Keratinocyte (primary cell): ENCODE data around the gene NME7. TPM values are rescaled to one million over a fixed set of nuclear protein-coding genes. Genes with fewer than 3 reads are reported as not detected.

Source experiments
- DNase-seq: peaks from one replicate; pipeline ENCODE4 v3.0.0-alpha.2; 2011; ENCODE audit warnings: low read depth, missing footprints, low spot score
- FAIRE-seq: peaks from 2 replicates; lab custom pipeline; 2011; peaks lifted over from hg19 to GRCh38; lab: Jason Lieb, UNC
- H2AFZ ChIP-seq: 2 replicates; pipeline ENCODE4 v1.6.0; 2012; ENCODE audit warnings: low read length, control low read depth, inconsistent platforms; ENCODE audit not compliant: control insufficient read depth
- H3K27ac ChIP-seq: 2 replicates; pipeline ENCODE4 v1.5.1; 2011; ENCODE audit warnings: low read length; ENCODE audit not compliant: control insufficient read depth, insufficient read depth
- H3K27me3 ChIP-seq: 3 replicates; pipeline ENCODE4 v1.6.0; 2011; ENCODE audit warnings: low read length; ENCODE audit not compliant: control insufficient read depth, insufficient read depth; ENCODE audit errors: extremely low read depth
- H3K36me3 ChIP-seq, 2 experiments: 2 replicates in 1 of 2; 3 replicates in 1 of 2; pipeline ENCODE4 v1.5.1; 2011; ENCODE audit warnings: low read length in 2 of 2, mild to moderate bottlenecking in 1 of 2; ENCODE audit not compliant: control insufficient read depth in 2 of 2, insufficient read depth in 2 of 2; ENCODE audit errors: extremely low read depth in 1 of 2
- H3K4me1 ChIP-seq: 3 replicates; pipeline ENCODE4 v1.5.1; 2011; ENCODE audit warnings: low read length; ENCODE audit not compliant: control insufficient read depth, insufficient read depth; ENCODE audit errors: extremely low read depth
- H3K4me2 ChIP-seq: 3 replicates; pipeline ENCODE4 v1.6.0; 2011; ENCODE audit warnings: low read depth, low read length; ENCODE audit not compliant: control insufficient read depth, insufficient read depth; ENCODE audit errors: extremely low read depth
- H3K4me3 ChIP-seq, 3 experiments: fragments of 200-600 bp in 1 of 3; sonication (generic) in 1 of 3; 2 replicates in 2 of 3; 3 replicates in 1 of 3; pipeline ENCODE4 v1.5.1; 2011 to 2016; ENCODE audit warnings: low read length in 3 of 3, mild to moderate bottlenecking in 3 of 3, control low read depth in 2 of 3, inconsistent platforms in 1 of 3, low read depth in 1 of 3, mixed read lengths in 1 of 3, mixed run types in 1 of 3, moderate library complexity in 1 of 3; ENCODE audit not compliant: control insufficient read depth in 2 of 3, insufficient read depth in 2 of 3; ENCODE audit errors: extremely low read depth in 1 of 3
- H3K79me2 ChIP-seq: 2 replicates; pipeline ENCODE4 v1.6.0; 2012; ENCODE audit warnings: low read length; ENCODE audit not compliant: control insufficient read depth, insufficient read depth
- H3K9ac ChIP-seq: 3 replicates; pipeline ENCODE4 v1.6.0; 2011; ENCODE audit warnings: low read length; ENCODE audit not compliant: control insufficient read depth, insufficient read depth; ENCODE audit errors: extremely low read depth
- H3K9me1 ChIP-seq: 3 replicates; pipeline ENCODE4 v1.6.0; 2011; ENCODE audit warnings: low read length; ENCODE audit not compliant: control insufficient read depth, insufficient read depth; ENCODE audit errors: extremely low read depth
- H3K9me3 ChIP-seq: 2 replicates; pipeline ENCODE4 v1.5.1; 2012; ENCODE audit warnings: low read depth, low read length; ENCODE audit not compliant: control insufficient read depth
- H4K20me1 ChIP-seq: 3 replicates; pipeline ENCODE4 v1.6.0; 2011; ENCODE audit warnings: low read length; ENCODE audit not compliant: control insufficient read depth, insufficient read depth; ENCODE audit errors: extremely low read depth
- EZH2 ChIP-seq: IDR thresholded peaks from one replicate; pipeline ENCODE4 v1.6.1; 2012; ENCODE audit warnings: inconsistent platforms, mild to moderate bottlenecking, low read length, moderate library complexity
- dilution Hi-C: fragments of 300-500 bp; cut with MboI; formaldehyde crosslinking; loops from one replicate; pipeline ENCODE4 v1.7.0; 2020; ENCODE audit warnings: low sequenced_read_pairs; ENCODE audit not compliant: extremely low pct_ligation_motif_present
- polyA plus RNA-seq, 5 experiments: library from polyadenylated mRNA; depleted of rRNA in 3 of 5; stranded (reverse) in 3 of 5; stranded (forward) in 1 of 5; unstranded in 1 of 5; fragments of >200 nt; gene quantifications; 1 replicate in 1 of 5; 2 replicates in 3 of 5; 3 replicates in 1 of 5; pipeline versions ENCODE4 v1.2.1 to v1.2.3, GENCODE V29; 2011 to 2012; ENCODE audit warnings: missing spikeins in 2 of 5, low read depth in 1 of 5, low replicate concordance in 1 of 5
- TF ChIP-seq, protein P1 (sequence below), 3 experiments: IDR thresholded peaks in 1 of 3; conservative IDR thresholded peaks in 1 of 3; optimal IDR thresholded peaks in 1 of 3; 2 replicates in 2 of 3; 3 replicates in 1 of 3; pipeline versions ENCODE3 to v1.5.1; 2011; ENCODE audit warnings: low read length in 3 of 3, mild to moderate bottlenecking in 3 of 3, moderate library complexity in 2 of 3, control low read depth in 1 of 3, inconsistent platforms in 1 of 3; ENCODE audit not compliant: insufficient read depth in 2 of 3; ENCODE audit errors: extremely low read depth in 1 of 3

The NME7 gene
- polyA plus RNA-seq, 1 donor (not counting 4 experiments of a cell fraction or from before 2014, with no cell fraction given) = 52.9 TPM

DNA sequence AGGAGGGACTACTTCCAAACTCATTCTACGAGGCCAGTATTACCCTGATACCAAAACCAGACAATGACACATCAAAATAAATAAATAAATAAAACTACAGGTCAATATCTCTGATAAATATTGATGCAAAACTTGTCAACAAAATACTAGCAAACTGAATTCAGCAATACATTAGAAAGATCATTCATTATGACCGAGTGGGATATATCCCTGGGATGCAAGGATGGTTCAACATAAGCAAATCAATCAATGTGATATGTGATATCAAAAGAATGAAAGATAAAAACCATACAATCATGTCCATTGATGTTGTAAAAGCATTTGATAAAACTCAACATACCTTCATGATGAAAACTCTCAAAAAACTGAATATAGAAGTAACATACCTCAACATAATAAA, 36.7 kb downstream of the NME7 start:
- Histone ChIP-seq H4K20me1 (no peaks in the 10 kb centered on the region), H3K9ac (no peak overlapping the region), H3K9me3 (no peaks in the 10 kb centered on the region), H3K27ac (no peak overlapping the region), H2AFZ (no peak overlapping the region), H3K27me3 (no peaks in the 10 kb centered on the region), H3K4me3 (no peak overlapping the region), H3K79me2 (peaks cover 23% of the 10 kb centered on the region), H3K9me1 (no peaks in the 10 kb centered on the region), H3K4me1 (peaks cover 11% of the 10 kb centered on the region), H3K36me3 (peaks cover 0 to 1% of the 10 kb centered on the region in 2 experiments), H3K4me2 (no peak overlapping the region)
- dilution Hi-C loops = no loop called here
- DNase-seq = no peak
- no peak for TF ChIP-seq EZH2
- TF ChIP-seq, protein P1, sequence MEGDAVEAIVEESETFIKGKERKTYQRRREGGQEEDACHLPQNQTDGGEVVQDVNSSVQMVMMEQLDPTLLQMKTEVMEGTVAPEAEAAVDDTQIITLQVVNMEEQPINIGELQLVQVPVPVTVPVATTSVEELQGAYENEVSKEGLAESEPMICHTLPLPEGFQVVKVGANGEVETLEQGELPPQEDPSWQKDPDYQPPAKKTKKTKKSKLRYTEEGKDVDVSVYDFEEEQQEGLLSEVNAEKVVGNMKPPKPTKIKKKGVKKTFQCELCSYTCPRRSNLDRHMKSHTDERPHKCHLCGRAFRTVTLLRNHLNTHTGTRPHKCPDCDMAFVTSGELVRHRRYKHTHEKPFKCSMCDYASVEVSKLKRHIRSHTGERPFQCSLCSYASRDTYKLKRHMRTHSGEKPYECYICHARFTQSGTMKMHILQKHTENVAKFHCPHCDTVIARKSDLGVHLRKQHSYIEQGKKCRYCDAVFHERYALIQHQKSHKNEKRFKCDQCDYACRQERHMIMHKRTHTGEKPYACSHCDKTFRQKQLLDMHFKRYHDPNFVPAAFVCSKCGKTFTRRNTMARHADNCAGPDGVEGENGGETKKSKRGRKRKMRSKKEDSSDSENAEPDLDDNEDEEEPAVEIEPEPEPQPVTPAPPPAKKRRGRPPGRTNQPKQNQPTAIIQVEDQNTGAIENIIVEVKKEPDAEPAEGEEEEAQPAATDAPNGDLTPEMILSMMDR (optimal IDR thresholded peaks at IDR 0.05 in 1 of 3, IDR thresholded peaks at IDR 0.05 in 1 of 3, conservative IDR thresholded peaks at IDR 0.05 in 1 of 3; ENCODE audit: extremely low read depth in 1 of 3, insufficient read depth in 2 of 3, low read length in 3 of 3) = no peak
- no peak for FAIRE-seq

DNA sequence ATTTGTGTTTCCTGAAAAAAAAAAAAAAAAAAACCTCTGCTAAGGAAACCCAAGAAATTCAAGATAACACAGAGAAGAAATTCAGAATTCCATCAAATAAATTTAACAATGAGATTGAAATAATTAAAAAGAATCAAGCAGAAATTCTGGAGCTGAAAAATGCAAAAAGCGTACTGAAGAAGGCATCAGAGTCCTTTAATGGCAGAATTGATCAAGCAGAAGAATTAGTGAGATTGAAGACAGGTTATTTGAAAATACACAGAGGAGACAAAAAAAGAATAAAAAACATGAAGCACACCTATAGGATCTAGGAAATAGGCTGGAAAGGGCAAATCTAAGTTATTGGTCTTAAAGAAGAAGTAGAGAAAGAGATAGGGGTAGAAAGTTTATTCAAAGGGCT, 38.2 kb downstream of the NME7 start:
- H3K4me3 ChIP-seq = no peak overlapping the region
- no peak for FAIRE-seq
- dilution Hi-C loops = no loop called here

More for the DNA sequence above, 38.2 kb downstream of the NME7 start:
- no peaks in the 10 kb centered on the region for H3K27me3 ChIP-seq
- H3K79me2 ChIP-seq = peaks cover 28% of the 10 kb centered on the region
- H3K4me1 ChIP-seq = peaks cover 11% of the 10 kb centered on the region
- no peak for TF ChIP-seq EZH2
- TF ChIP-seq, protein P1 (optimal IDR thresholded peaks at IDR 0.05 in 1 of 3, IDR thresholded peaks at IDR 0.05 in 1 of 3, conservative IDR thresholded peaks at IDR 0.05 in 1 of 3; ENCODE audit: extremely low read depth in 1 of 3, insufficient read depth in 2 of 3, low read length in 3 of 3) = no peak
- no peak overlapping the region for H2AFZ ChIP-seq
- no peaks in the 10 kb centered on the region for H3K9me1 ChIP-seq
- no peak overlapping the region for H3K4me2 ChIP-seq
- H3K9me3 ChIP-seq = no peaks in the 10 kb centered on the region
- no peak overlapping the region for H3K9ac ChIP-seq
- H3K36me3 ChIP-seq = no peaks in the 10 kb centered on the region
- no peak for DNase-seq
- H3K27ac ChIP-seq = no peak overlapping the region
- H4K20me1 ChIP-seq = no peaks in the 10 kb centered on the region
